Right lobe of liver (tissue), 4 donors: ENCODE data around the gene GDF3.

Source experiments
- CTCF ChIP-seq, 4 donors: fragments of 200-600 bp in 3 of 4; fragments of 450-650 bp in 1 of 4; IDR thresholded peaks; one replicate each; pipeline versions ENCODE4 v1.5.1 to v1.8.0; 2016 to 2022; ENCODE audit warnings: antibody characterized with exemption in 4 of 4, mild to moderate bottlenecking in 2 of 4
- POLR2A ChIP-seq: fragments of 450-650 bp; IDR thresholded peaks from one replicate; pipeline ENCODE4 v1.6.1; 2017; ENCODE audit warnings: antibody characterized with exemption, mild to moderate bottlenecking
- donor health status: DM: no; HTN: no; CAD: no.
- donor health status: DM: no; HTN: no; CAD: no.
- donor health status: DM: no; HTN: yes; CAD: no.

- TF ChIP-seq CTCF (IDR thresholded peaks at IDR 0.05) (no peak), POLR2A (no peak)
Observed at GRCh38 chr12:7711133-7711532, 15.6 kb upstream of the GDF3 start, which contains the start of gene DPPA3.
